ENCODE data around the gene USHBP1.
"Not testable (repeated sequence)": the region's sequence is repeated elsewhere in the genome, so short reads cannot be mapped to it uniquely, and the experiment has no call there.

The USHBP1 gene

GRCh38 chr19:17296273-17296672 lies 31.7 kb upstream of the USHBP1 start:
- no peak for TF ChIP-seq CTCF (IDR thresholded peaks at IDR 0.05; ENCODE audit: low read depth, low read length)
- DNase-seq (ENCODE audit: low read depth in 2 of 2) = no peak
- no peak overlapping the region for H3K4me3 ChIP-seq (replicated peaks in 1 of 2; ENCODE audit: low read depth in 2 of 2, low read length in 2 of 2)

GRCh38 chr19:17295551-17295950 lies 31.0 kb upstream of the USHBP1 start:
- not testable (repeated sequence) for H3K4me3 ChIP-seq (replicated peaks in 1 of 2; ENCODE audit: low read depth in 2 of 2, low read length in 2 of 2)

GRCh38 chr19:17294051-17294891 lies 29.7 kb upstream of the USHBP1 start:
- TF ChIP-seq CTCF (IDR thresholded peaks at IDR 0.05; ENCODE audit: low read depth, low read length) = no peak
- peak in 1 of 2 donors; percentile 34 for DNase-seq (ENCODE audit: low read depth in 2 of 2)
- H3K4me3 ChIP-seq (replicated peaks in 1 of 2; ENCODE audit: low read depth in 2 of 2, low read length in 2 of 2) = no peak overlapping the region

More at GRCh38 chr19:17295551-17295950, 31.0 kb upstream of the USHBP1 start:
- DNase-seq (ENCODE audit: low read depth in 2 of 2) = not testable (repeated sequence)

GRCh38 chr19:17293605-17294004 lies 29.1 kb upstream of the USHBP1 start:
- H3K4me3 ChIP-seq (replicated peaks in 1 of 2; ENCODE audit: low read depth in 2 of 2, low read length in 2 of 2) = no peak overlapping the region
- no peak for DNase-seq (ENCODE audit: low read depth in 2 of 2)
- no peak for TF ChIP-seq CTCF (IDR thresholded peaks at IDR 0.05; ENCODE audit: low read depth, low read length)

GRCh38 chr19:17292301-17293074 lies 27.9 kb upstream of the USHBP1 start:
- peak; percentile 82 for TF ChIP-seq CTCF (IDR thresholded peaks at IDR 0.05; ENCODE audit: low read depth, low read length)
- H3K4me3 ChIP-seq (replicated peaks in 1 of 2; ENCODE audit: low read depth in 2 of 2, low read length in 2 of 2) = peak overlapping the region; percentile 53 to 62
- DNase-seq (ENCODE audit: low read depth in 2 of 2) = peak; percentile 92

GRCh38 chr19:17289489-17289888 lies 24.9 kb upstream of the USHBP1 start:
- TF ChIP-seq CTCF (IDR thresholded peaks at IDR 0.05; ENCODE audit: low read depth, low read length) = no peak
- peak overlapping the region in 1 of 2 donors; percentile 17 for H3K4me3 ChIP-seq (replicated peaks in 1 of 2; ENCODE audit: low read depth in 2 of 2, low read length in 2 of 2)
- DNase-seq (ENCODE audit: low read depth in 2 of 2) = peak; percentile 93 to 96

- H3K4me3 ChIP-seq (replicated peaks in 1 of 2; ENCODE audit: low read depth in 2 of 2, low read length in 2 of 2) = no peak overlapping the region
- DNase-seq (ENCODE audit: low read depth in 2 of 2) = no peak
- TF ChIP-seq CTCF (IDR thresholded peaks at IDR 0.05; ENCODE audit: low read depth, low read length) = no peak
Observed at GRCh38 chr19:17286752-17287151, 22.2 kb upstream of the USHBP1 start.
